Rectal smooth muscle tissue (tissue), 1 donor: ENCODE data around the gene TSFM.
"Not testable (repeated sequence)": the region's sequence is repeated elsewhere in the genome, so short reads cannot be mapped to it uniquely, and the experiment has no call there.

Source experiments
- H3K27ac ChIP-seq: one replicate; pipeline ENCODE4 v1.7.0; 2013; ENCODE audit warnings: low read depth, low read length, inconsistent platforms
- H3K27me3 ChIP-seq: one replicate; pipeline ENCODE4 v1.7.0; 2013; ENCODE audit warnings: low read length; ENCODE audit not compliant: control insufficient read depth, insufficient read depth
- H3K36me3 ChIP-seq: one replicate; pipeline ENCODE4 v1.7.0; 2013; ENCODE audit warnings: low read length; ENCODE audit not compliant: control insufficient read depth, insufficient read depth
- H3K4me1 ChIP-seq: one replicate; pipeline ENCODE4 v1.7.0; 2013; ENCODE audit warnings: low read length; ENCODE audit not compliant: control insufficient read depth, insufficient read depth
- H3K4me3 ChIP-seq: one replicate; pipeline ENCODE4 v1.7.0; 2013; ENCODE audit warnings: low read length
- H3K9ac ChIP-seq: one replicate; pipeline ENCODE4 v1.7.0; 2013; ENCODE audit warnings: low read length

Gene TSFM

DNA sequence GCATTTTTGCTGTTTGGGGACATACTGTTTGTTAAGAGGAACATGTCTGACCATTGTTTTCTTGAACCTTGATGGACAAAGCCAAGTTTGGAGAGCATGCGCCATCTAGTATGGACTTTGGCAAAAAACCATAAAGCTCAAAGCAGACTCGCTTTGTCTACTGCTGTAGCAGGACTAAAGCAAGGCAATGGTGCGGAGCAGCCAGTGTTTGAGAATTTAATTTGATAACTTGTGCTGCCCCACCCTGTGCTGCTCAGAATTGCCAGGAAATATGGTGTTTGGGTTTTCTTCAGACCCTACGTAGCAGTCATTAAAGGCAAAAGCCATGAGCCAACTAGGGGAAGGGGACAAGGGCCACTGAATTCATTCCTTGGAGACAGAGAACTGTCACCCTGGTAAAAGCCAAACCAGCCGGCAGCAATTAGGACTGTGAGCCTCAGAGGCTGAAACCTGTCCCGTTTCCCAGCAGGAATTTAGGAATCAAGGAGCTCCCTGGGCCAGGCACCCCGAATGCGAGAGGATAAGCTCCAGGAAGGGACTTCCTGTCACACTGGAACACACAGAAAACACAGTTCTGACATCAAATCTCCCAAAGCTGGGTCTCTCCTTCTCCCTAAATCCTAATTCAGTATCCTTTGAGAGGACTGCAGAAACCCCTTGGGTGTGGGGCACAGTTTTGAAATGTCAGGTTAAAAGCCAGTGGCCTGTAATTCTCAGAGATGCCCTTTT lies 34.8 kb downstream of the TSFM start:
- peaks cover 2% of the 10 kb centered on the region for H3K36me3 ChIP-seq
- no peak overlapping the region for H3K9ac ChIP-seq
- no peaks in the 10 kb centered on the region for H3K27me3 ChIP-seq
- peaks cover 4% of the 10 kb centered on the region for H3K4me1 ChIP-seq
- no peak overlapping the region for H3K4me3 ChIP-seq
- no peak overlapping the region for H3K27ac ChIP-seq

- H3K27me3 ChIP-seq, H3K4me1 ChIP-seq, H3K4me3 ChIP-seq, H3K9ac ChIP-seq, H3K36me3 ChIP-seq, H3K27ac ChIP-seq: not testable (repeated sequence)
Measured at GRCh38 chr12:57817990-57818331, 35.4 kb downstream of the TSFM start.

DNA sequence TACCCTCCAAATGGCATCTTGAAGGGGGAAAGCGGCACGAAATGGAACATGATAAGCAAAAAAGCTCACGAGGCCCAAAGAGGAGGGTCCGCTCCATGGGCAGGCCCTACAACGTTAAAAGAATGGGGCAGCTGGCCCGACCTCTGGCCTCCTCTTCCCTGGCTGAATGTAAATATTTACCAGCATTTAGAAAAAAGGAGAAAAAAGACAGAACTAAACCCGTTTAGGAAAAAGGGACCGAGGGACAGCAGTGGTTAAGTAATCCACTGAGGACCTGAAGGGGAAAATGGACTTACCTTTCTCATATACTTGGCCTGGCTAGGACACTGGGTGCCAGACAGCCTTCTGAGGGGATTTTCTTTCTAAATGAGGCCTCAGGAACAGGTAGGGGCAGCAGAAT lies 37.5 kb downstream of the TSFM start:
- H3K4me1 ChIP-seq, H3K27me3 ChIP-seq, H3K27ac ChIP-seq: not testable (repeated sequence)

GRCh38 chr12:57821015-57821414 lies 38.4 kb downstream of the TSFM start:
- not testable (repeated sequence) for H3K4me1 ChIP-seq, H3K9ac ChIP-seq, H3K27ac ChIP-seq, H3K27me3 ChIP-seq, H3K4me3 ChIP-seq
- H3K36me3 ChIP-seq: peaks cover 38% of the 10 kb centered on the region

More for the DNA sequence above, 37.5 kb downstream of the TSFM start:
- not testable (repeated sequence) for H3K9ac ChIP-seq, H3K4me3 ChIP-seq
- peaks cover 29% of the 10 kb centered on the region for H3K36me3 ChIP-seq

- no peak overlapping the region for H3K27ac ChIP-seq
- H3K36me3 ChIP-seq: peaks cover 44% of the 10 kb centered on the region
- no peaks in the 10 kb centered on the region for H3K27me3 ChIP-seq
- H3K4me3 ChIP-seq: no peak overlapping the region
- no peak overlapping the region for H3K9ac ChIP-seq
- H3K4me1 ChIP-seq: peaks cover 3% of the 10 kb centered on the region
Measured at GRCh38 chr12:57821474-57822214, 39.1 kb downstream of the TSFM start.

- no peak overlapping the region for H3K27ac ChIP-seq
- H3K9ac ChIP-seq: no peak overlapping the region
- H3K27me3 ChIP-seq: no peaks in the 10 kb centered on the region
- no peaks in the 10 kb centered on the region for H3K4me1 ChIP-seq
- peaks cover 54% of the 10 kb centered on the region for H3K36me3 ChIP-seq
- no peak overlapping the region for H3K4me3 ChIP-seq
Measured at GRCh38 chr12:57822392-57823130, 40.0 kb downstream of the TSFM start.

- Histone ChIP-seq H3K4me3 (no peak overlapping the region), H3K27me3 (no peaks in the 10 kb centered on the region), H3K9ac (no peak overlapping the region), H3K4me1 (no peaks in the 10 kb centered on the region), H3K27ac (no peak overlapping the region), H3K36me3 (peaks cover 58% of the 10 kb centered on the region)
Measured at GRCh38 chr12:57823131-57823907, 40.7 kb downstream of the TSFM start.

GRCh38 chr12:57823908-57824640 lies 41.5 kb downstream of the TSFM start:
- H3K4me1 ChIP-seq: peaks cover under 1% of the 10 kb centered on the region
- no peak overlapping the region for H3K9ac ChIP-seq
- no peak overlapping the region for H3K27ac ChIP-seq
- H3K36me3 ChIP-seq: peaks cover 64% of the 10 kb centered on the region
- H3K4me3 ChIP-seq: no peak overlapping the region
- no peaks in the 10 kb centered on the region for H3K27me3 ChIP-seq

GRCh38 chr12:57825451-57825850 lies 42.9 kb downstream of the TSFM start:
- Histone ChIP-seq H3K4me3 (no peak overlapping the region), H3K36me3 (peaks cover 68% of the 10 kb centered on the region), H3K27ac (no peak overlapping the region), H3K9ac (no peak overlapping the region), H3K4me1 (peaks cover 9% of the 10 kb centered on the region), H3K27me3 (no peaks in the 10 kb centered on the region)

DNA sequence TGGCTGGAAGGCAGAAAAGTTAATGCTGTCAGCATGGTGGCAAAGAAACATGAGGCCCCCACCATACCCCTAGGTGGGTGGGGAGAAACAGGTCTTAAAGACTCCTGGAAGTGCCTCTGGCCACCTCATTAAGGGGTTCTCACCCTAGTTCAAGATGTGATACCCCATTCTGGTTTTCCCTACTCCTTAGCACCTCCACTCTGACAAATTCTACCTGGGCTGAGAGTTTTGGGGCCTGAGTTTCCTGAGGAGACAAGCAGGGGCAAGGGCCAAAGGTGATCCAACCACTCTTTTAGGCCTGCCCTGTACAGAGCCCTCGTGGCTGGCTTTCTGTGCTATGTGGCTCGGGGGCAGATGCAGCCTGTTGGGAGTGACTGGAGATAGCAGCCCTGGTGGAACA lies 43.8 kb downstream of the TSFM start:
- Histone ChIP-seq H3K4me1 (peaks cover 9% of the 10 kb centered on the region), H3K9ac (no peak overlapping the region), H3K27ac (no peak overlapping the region), H3K27me3 (no peaks in the 10 kb centered on the region), H3K4me3 (no peak overlapping the region), H3K36me3 (peaks cover 68% of the 10 kb centered on the region)

GRCh38 chr12:57826966-57827365 lies 44.4 kb downstream of the TSFM start:
- no peak overlapping the region for H3K27ac ChIP-seq
- no peak overlapping the region for H3K9ac ChIP-seq
- no peaks in the 10 kb centered on the region for H3K27me3 ChIP-seq
- peaks cover 15% of the 10 kb centered on the region for H3K4me1 ChIP-seq
- no peak overlapping the region for H3K4me3 ChIP-seq
- H3K36me3 ChIP-seq: peaks cover 68% of the 10 kb centered on the region
